H1 (cell line): ENCODE measurements around the gene ASTN1. TPM values are rescaled to one million over a fixed set of nuclear protein-coding genes. Genes with fewer than 3 reads are reported as not detected.

Source experiments
- CTCF ChIA-PET: fragments of 300-600 bp; sonication (Branson Sonifier 250); formaldehyde crosslinking; loops from one replicate; lab custom pipeline; 2021; ENCODE audit not compliant: partially characterized antibody; lab: Charles Lee
- POLR2A ChIA-PET: fragments of 300-600 bp; sonication (Branson Sonifier 250); formaldehyde crosslinking; loops from one replicate; lab custom pipeline; 2021; ENCODE audit warnings: inconsistent platforms; ENCODE audit not compliant: partially characterized antibody; lab: Charles Lee
- DNase-seq, 2 experiments: peaks; one replicate each; pipeline versions ENCODE4 v3.0.0 to v3.0.0-alpha.2; 2010 to 2022; ENCODE audit warnings: low spot score in 2 of 2, low read depth in 1 of 2, mixed read lengths in 1 of 2
- FAIRE-seq: peaks from 2 replicates; lab custom pipeline; 2011; peaks lifted over from hg19 to GRCh38; lab: Jason Lieb, UNC
- H2AFZ ChIP-seq: 2 replicates; pipeline ENCODE4 v1.8.1; 2012; ENCODE audit warnings: low read length, inconsistent platforms
- H2AK5ac ChIP-seq: 2 replicates; pipeline ENCODE4 v1.6.1; 2013; ENCODE audit warnings: low read depth, low read length
- H2BK120ac ChIP-seq: replicated peaks from 2 replicates; pipeline ENCODE3; 2013; ENCODE audit warnings: low read depth, low read length, inconsistent platforms
- H2BK12ac ChIP-seq: 2 replicates; pipeline ENCODE4 v1.6.1; 2013; ENCODE audit warnings: low read depth, low read length
- H2BK15ac ChIP-seq: 2 replicates; pipeline ENCODE4 v1.6.1; 2013; ENCODE audit warnings: low read length
- H2BK20ac ChIP-seq: 2 replicates; pipeline ENCODE4 v1.6.1; 2013; ENCODE audit warnings: low read length
- H2BK5ac ChIP-seq: 2 replicates; pipeline ENCODE4 v1.6.1; 2013; ENCODE audit warnings: low read depth, low read length
- H3K14ac ChIP-seq: 2 replicates; pipeline ENCODE4 v1.6.1; 2013; ENCODE audit warnings: inconsistent platforms; ENCODE audit not compliant: insufficient read length
- H3K18ac ChIP-seq: 2 replicates; pipeline ENCODE4 v1.6.1; 2013; ENCODE audit warnings: low read length; ENCODE audit errors: extremely low read depth
- H3K23ac ChIP-seq: 2 replicates; pipeline ENCODE4 v1.6.1; 2013; ENCODE audit warnings: inconsistent platforms; ENCODE audit not compliant: insufficient read length
- H3K23me2 ChIP-seq: 2 replicates; pipeline ENCODE4 v1.6.1; 2013; ENCODE audit warnings: low read depth, low read length
- H3K27ac ChIP-seq: 2 replicates; pipeline ENCODE4 v1.6.1; 2011; ENCODE audit warnings: low read depth, low read length, inconsistent platforms
- H3K27me3 ChIP-seq, 4 experiments: replicated peaks in 1 of 4; 1 replicate in 1 of 4; 2 replicates in 3 of 4; pipeline versions ENCODE4 v1.6.1 to v1.8.1; 2011 to 2013; ENCODE audit warnings: low read length in 3 of 4, mild to moderate bottlenecking in 3 of 4, inconsistent platforms in 2 of 4, mixed read lengths in 2 of 4, moderate library complexity in 1 of 4; ENCODE audit not compliant: control insufficient read depth in 3 of 4, insufficient read depth in 3 of 4; ENCODE audit errors: extremely low read depth in 1 of 4
- H3K36me3 ChIP-seq, 4 experiments: 2 replicates each; pipeline versions ENCODE4 v1.6.1 to v1.8.1; 2011 to 2013; ENCODE audit warnings: mild to moderate bottlenecking in 4 of 4, low read length in 3 of 4, moderate library complexity in 2 of 4, control low read depth in 1 of 4, inconsistent platforms in 1 of 4; ENCODE audit not compliant: insufficient read depth in 4 of 4, control insufficient read depth in 2 of 4
- H3K4ac ChIP-seq: replicated peaks from 2 replicates; pipeline ENCODE3; 2013; ENCODE audit warnings: low read length, low read depth, mixed read lengths, inconsistent platforms; ENCODE audit not compliant: insufficient read length
- H3K4me1 ChIP-seq, 4 experiments: replicated peaks in 1 of 4; 1 replicate in 1 of 4; 2 replicates in 3 of 4; pipeline versions ENCODE4 v1.6.1 to v1.8.1; 2011 to 2013; ENCODE audit warnings: low read length in 3 of 4, inconsistent platforms in 2 of 4, mixed read lengths in 1 of 4; ENCODE audit not compliant: insufficient read depth in 4 of 4, control insufficient read depth in 3 of 4
- H3K4me2 ChIP-seq, 2 experiments: 2 replicates each; pipeline versions ENCODE4 v1.6.1 to v1.8.1; 2011 to 2013; ENCODE audit warnings: low read depth in 2 of 2, low read length in 2 of 2, control low read depth in 1 of 2, inconsistent platforms in 1 of 2, mild to moderate bottlenecking in 1 of 2; ENCODE audit not compliant: insufficient read depth in 1 of 2
- H3K4me3 ChIP-seq, 4 experiments: fragments of 200-600, 300-600 bp in 1 of 4; sonication (generic), shearing (Covaris generic), sonication (Bioruptor Twin) in 1 of 4; 2 replicates each; pipeline versions ENCODE4 v1.5.1 to v1.8.1; 2011 to 2016; ENCODE audit warnings: low read length in 4 of 4, low read depth in 3 of 4, control low read depth in 2 of 4, inconsistent platforms in 2 of 4, mild to moderate bottlenecking in 2 of 4, mixed read lengths in 1 of 4, moderate library complexity in 1 of 4; ENCODE audit not compliant: insufficient read depth in 2 of 4; ENCODE audit errors: extremely low read depth in 1 of 4
- H3K56ac ChIP-seq: replicated peaks from 2 replicates; pipeline ENCODE3; 2013; ENCODE audit warnings: low read depth, mild to moderate bottlenecking, mixed read lengths, low read length, inconsistent platforms; ENCODE audit not compliant: insufficient read length
- H3K79me1 ChIP-seq: 2 replicates; pipeline ENCODE4 v1.6.1; 2013; ENCODE audit warnings: low read depth, low read length, control low read depth
- H3K79me2 ChIP-seq, 2 experiments: 2 replicates each; pipeline versions ENCODE4 v1.6.1 to v1.8.1; 2012 to 2013; ENCODE audit warnings: low read length in 2 of 2, mild to moderate bottlenecking in 2 of 2, inconsistent platforms in 1 of 2; ENCODE audit not compliant: insufficient read depth in 2 of 2, control insufficient read depth in 1 of 2
- H3K9ac ChIP-seq, 4 experiments: replicated peaks in 1 of 4; 1 replicate in 1 of 4; 2 replicates in 3 of 4; pipeline versions ENCODE4 v1.6.1 to v1.8.1; 2011 to 2013; ENCODE audit warnings: low read depth in 3 of 4, low read length in 3 of 4, control low read depth in 2 of 4, mild to moderate bottlenecking in 2 of 4, moderate library complexity in 2 of 4, inconsistent platforms in 1 of 4; ENCODE audit errors: extremely low read depth in 1 of 4
- H3K9me3 ChIP-seq, 2 experiments: 2 replicates each; pipeline versions ENCODE4 v1.6.1 to v1.8.1; 2012 to 2013; ENCODE audit warnings: mild to moderate bottlenecking in 2 of 2, moderate library complexity in 2 of 2, control low read depth in 1 of 2, inconsistent platforms in 1 of 2, low read depth in 1 of 2, low read length in 1 of 2, mixed read lengths in 1 of 2; ENCODE audit not compliant: insufficient read depth in 2 of 2
- H4K20me1 ChIP-seq, 2 experiments: replicated peaks in 1 of 2; 2 replicates each; pipeline versions ENCODE3 to v1.8.1; 2011 to 2013; ENCODE audit warnings: inconsistent platforms in 2 of 2, low read length in 2 of 2, mild to moderate bottlenecking in 1 of 2; ENCODE audit not compliant: insufficient read depth in 2 of 2, control insufficient read depth in 1 of 2
- H4K5ac ChIP-seq: 2 replicates; pipeline ENCODE4 v1.6.1; 2013; ENCODE audit warnings: low read length, low read depth, mixed read lengths, inconsistent platforms; ENCODE audit not compliant: insufficient read length
- H4K8ac ChIP-seq: 2 replicates; pipeline ENCODE4 v1.8.0; 2013; ENCODE audit warnings: mild to moderate bottlenecking, moderate library complexity, low read length, inconsistent platforms; ENCODE audit not compliant: insufficient read depth; ENCODE audit errors: extremely low read depth
- H4K91ac ChIP-seq: replicated peaks from 2 replicates; pipeline ENCODE3; 2013; ENCODE audit warnings: low read length, mixed read lengths, inconsistent platforms; ENCODE audit not compliant: insufficient read length
- ASH2L ChIP-seq: fragments of 200-600, 300-600 bp; sonication (generic); IDR thresholded peaks from one replicate; pipeline ENCODE4 v1.7.1; 2017; ENCODE audit warnings: low read length
- EGR1 ChIP-seq: IDR thresholded peaks from 2 replicates; pipeline ENCODE4 v1.6.1; 2011; ENCODE audit warnings: low read depth, low read length, borderline replicate concordance
- SRF ChIP-seq: IDR thresholded peaks from 2 replicates; pipeline ENCODE4 v1.6.1; 2011; ENCODE audit warnings: mild to moderate bottlenecking, low read depth, low read length, moderate library complexity
- TEAD4 ChIP-seq: IDR thresholded peaks from 2 replicates; pipeline ENCODE4 v1.6.1; 2012; ENCODE audit warnings: low read depth, low read length, inconsistent platforms, mixed read lengths
- polyA plus RNA-seq, 7 experiments: library from polyadenylated mRNA; depleted of rRNA in 3 of 7; stranded (reverse) in 5 of 7; unstranded in 2 of 7; fragments of >200 nt in 5 of 7; fragments of 200-250 nt in 2 of 7; gene quantifications; 1 replicate in 5 of 7; 2 replicates in 1 of 7; 4 replicates in 1 of 7; pipeline versions ENCODE4 v1.2.1 to v1.2.3, GENCODE V29; 2011 to 2013; ENCODE audit warnings: missing spikeins in 2 of 7, mixed read lengths in 2 of 7
- total RNA-seq: library from RNA; stranded (reverse); fragmentation: NEBNext Ultra II Directional; extraction: Animal tissue kit (Norgen Biotek cat#: 25700); gene quantifications from 2 replicates; pipeline ENCODE4 v1.2.1, GENCODE V29; 2021

ASTN1 gene
- total and polyA plus RNA-seq, 2 of the 8 experiments (the other 6 are each of a cell fraction or from before 2014, with no cell fraction given): 2.9 to 4.1 TPM

DNA sequence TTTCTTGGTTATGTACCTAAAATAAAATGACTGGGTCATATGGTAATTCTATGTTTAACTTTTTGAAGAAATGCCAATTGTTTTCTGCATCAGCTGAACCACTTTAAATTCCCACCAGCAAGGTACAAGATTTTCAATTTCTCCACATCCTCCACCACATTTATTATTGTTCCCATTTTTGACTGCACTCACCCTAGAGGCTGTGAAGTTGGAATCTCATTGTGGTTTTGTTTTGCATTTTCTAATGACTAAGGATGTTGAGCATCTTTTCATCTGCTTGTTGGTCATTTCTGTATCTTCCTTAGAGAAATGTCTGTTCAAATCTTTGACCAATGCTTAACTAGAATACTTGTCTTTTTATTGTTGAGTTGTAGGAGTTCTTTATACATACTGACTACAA lies 72.5 kb downstream of the ASTN1 start:
- Histone ChIP-seq H3K4ac (no peak overlapping the region), H3K9ac (no peak overlapping the region), H3K4me3 (no peak overlapping the region), H3K79me1 (no peaks in the 10 kb centered on the region)
- TF ChIP-seq EGR1: no peak
- TF ChIP-seq SRF: no peak
- no peak for TF ChIP-seq TEAD4
- TF ChIP-seq ASH2L: no peak
- TF ChIP-seq, all 59 proteins: peak for 0
- Histone ChIP-seq H3K23me2 (no peaks in the 10 kb centered on the region), H3K14ac (no peak overlapping the region), H3K23ac (no peak overlapping the region), H2BK120ac (no peak overlapping the region), H3K79me2 (no peaks in the 10 kb centered on the region), H4K20me1 (no peaks in the 10 kb centered on the region), H2BK15ac (no peak overlapping the region), H3K9me3 (no peaks in the 10 kb centered on the region), H3K27ac (no peak overlapping the region), H3K27me3 (no peaks in the 10 kb centered on the region), H4K5ac (no peak overlapping the region), H3K4me2 (no peak overlapping the region), H2AFZ (no peak overlapping the region), H4K8ac (no peak overlapping the region), H2BK20ac (no peak overlapping the region), H2BK5ac (no peak overlapping the region), H2BK12ac (no peak overlapping the region), H3K4me1 (peaks cover 0 to 2% (median 0%) of the 10 kb centered on the region in 4 experiments; a peak in 1 of 7 replicates), H3K36me3 (no peaks in the 10 kb centered on the region), H2AK5ac (no peak overlapping the region), H3K56ac (no peak overlapping the region), H4K91ac (no peak overlapping the region), H3K18ac (no peak overlapping the region)
- DNase-seq: no peak
- no peak for FAIRE-seq
- ChIA-PET POLR2A (no interaction called here), CTCF (no interaction called here)
